ENCODE measurements around the gene CPED1. TPM values are rescaled to one million over a fixed set of nuclear protein-coding genes. Genes with fewer than 3 reads are reported as not detected.

Gene CPED1
- total RNA-seq, 1 donor from 2014 or later = 33.8 TPM

DNA sequence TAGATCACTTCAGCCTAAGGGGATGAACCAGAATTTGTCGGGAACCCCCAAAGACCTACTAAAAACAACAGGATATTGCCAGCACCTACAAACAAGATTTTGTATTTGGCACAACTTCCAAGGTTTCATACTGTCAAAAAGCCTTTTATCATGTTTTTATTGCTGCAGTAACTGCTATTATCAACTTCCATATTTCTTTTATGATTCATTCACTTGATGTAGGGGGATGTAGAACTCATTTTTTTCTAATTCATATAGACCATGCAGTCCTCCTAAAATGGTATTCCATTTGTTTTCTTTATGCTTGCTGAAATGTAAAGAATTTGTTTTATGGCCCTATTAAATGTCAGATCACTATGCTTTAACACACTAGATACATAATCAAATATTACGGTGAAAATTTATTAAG lies 310.3 kb downstream of the CPED1 start:
- no peaks in the 10 kb centered on the region for H3K27me3 ChIP-seq (ENCODE audit: low read depth)
- H3K36me3 ChIP-seq = peaks cover 19% of the 10 kb centered on the region
- intact Hi-C loops (cut with micrococcal nuclease) = no loop called here
- no peaks in the 10 kb centered on the region for H3K4me1 ChIP-seq
- H3K9me3 ChIP-seq (replicated peaks) = no peaks in the 10 kb centered on the region
- no peak for DNase-seq
- TF ChIP-seq, protein P1, sequence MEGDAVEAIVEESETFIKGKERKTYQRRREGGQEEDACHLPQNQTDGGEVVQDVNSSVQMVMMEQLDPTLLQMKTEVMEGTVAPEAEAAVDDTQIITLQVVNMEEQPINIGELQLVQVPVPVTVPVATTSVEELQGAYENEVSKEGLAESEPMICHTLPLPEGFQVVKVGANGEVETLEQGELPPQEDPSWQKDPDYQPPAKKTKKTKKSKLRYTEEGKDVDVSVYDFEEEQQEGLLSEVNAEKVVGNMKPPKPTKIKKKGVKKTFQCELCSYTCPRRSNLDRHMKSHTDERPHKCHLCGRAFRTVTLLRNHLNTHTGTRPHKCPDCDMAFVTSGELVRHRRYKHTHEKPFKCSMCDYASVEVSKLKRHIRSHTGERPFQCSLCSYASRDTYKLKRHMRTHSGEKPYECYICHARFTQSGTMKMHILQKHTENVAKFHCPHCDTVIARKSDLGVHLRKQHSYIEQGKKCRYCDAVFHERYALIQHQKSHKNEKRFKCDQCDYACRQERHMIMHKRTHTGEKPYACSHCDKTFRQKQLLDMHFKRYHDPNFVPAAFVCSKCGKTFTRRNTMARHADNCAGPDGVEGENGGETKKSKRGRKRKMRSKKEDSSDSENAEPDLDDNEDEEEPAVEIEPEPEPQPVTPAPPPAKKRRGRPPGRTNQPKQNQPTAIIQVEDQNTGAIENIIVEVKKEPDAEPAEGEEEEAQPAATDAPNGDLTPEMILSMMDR (IDR thresholded peaks at IDR 0.05; ENCODE audit: borderline replicate concordance) = no peak
- H3K27ac ChIP-seq (replicated peaks) = no peak overlapping the region
- H3K4me3 ChIP-seq = no peak overlapping the region

GRCh38 chr7:121300685-121301420 lies 312.3 kb downstream of the CPED1 start:
- TF ChIP-seq, protein P1 (IDR thresholded peaks at IDR 0.05; ENCODE audit: borderline replicate concordance) = no peak
- DNase-seq = no peak

GRCh38 chr7:121301446-121302213 lies 313.1 kb downstream of the CPED1 start:
- no peaks in the 10 kb centered on the region for H3K4me1 ChIP-seq
- H3K36me3 ChIP-seq = peaks cover 4% of the 10 kb centered on the region
- no peak overlapping the region for H3K4me3 ChIP-seq
- no peaks in the 10 kb centered on the region for H3K9me3 ChIP-seq (replicated peaks)
- intact Hi-C loops (cut with micrococcal nuclease) = no loop called here
- no peak for DNase-seq
- TF ChIP-seq, protein P1 (IDR thresholded peaks at IDR 0.05; ENCODE audit: borderline replicate concordance) = no peak
- no peaks in the 10 kb centered on the region for H3K27me3 ChIP-seq (ENCODE audit: low read depth)
- no peak overlapping the region for H3K27ac ChIP-seq (replicated peaks)

More at GRCh38 chr7:121300685-121301420, 312.3 kb downstream of the CPED1 start:
- Histone ChIP-seq H3K27me3 (ENCODE audit: low read depth) (no peaks in the 10 kb centered on the region), H3K36me3 (peaks cover 12% of the 10 kb centered on the region), H3K4me3 (no peak overlapping the region), H3K9me3 (replicated peaks) (no peaks in the 10 kb centered on the region), H3K4me1 (no peaks in the 10 kb centered on the region), H3K27ac (replicated peaks) (no peak overlapping the region)
- intact Hi-C loops (cut with micrococcal nuclease) = no loop called here

GRCh38 chr7:121302214-121302745 lies 313.8 kb downstream of the CPED1 start:
- H3K4me3 ChIP-seq = no peak overlapping the region
- no peaks in the 10 kb centered on the region for H3K36me3 ChIP-seq
- DNase-seq = no peak
- intact Hi-C loops (cut with micrococcal nuclease) = no loop called here
- H3K27ac ChIP-seq (replicated peaks) = no peak overlapping the region
- no peaks in the 10 kb centered on the region for H3K9me3 ChIP-seq (replicated peaks)
- no peaks in the 10 kb centered on the region for H3K4me1 ChIP-seq
- TF ChIP-seq, protein P1 (IDR thresholded peaks at IDR 0.05; ENCODE audit: borderline replicate concordance) = no peak
- no peaks in the 10 kb centered on the region for H3K27me3 ChIP-seq (ENCODE audit: low read depth)

GRCh38 chr7:121303422-121304101 lies 315.1 kb downstream of the CPED1 start:
- TF ChIP-seq, protein P1 (IDR thresholded peaks at IDR 0.05; ENCODE audit: borderline replicate concordance) = no peak
- H3K27me3 ChIP-seq (ENCODE audit: low read depth) = no peaks in the 10 kb centered on the region
- H3K4me3 ChIP-seq = no peak overlapping the region
- intact Hi-C loops (cut with micrococcal nuclease) = no loop called here
- DNase-seq = no peak
- H3K27ac ChIP-seq (replicated peaks) = no peak overlapping the region
- no peaks in the 10 kb centered on the region for H3K4me1 ChIP-seq
- no peaks in the 10 kb centered on the region for H3K9me3 ChIP-seq (replicated peaks)
- no peaks in the 10 kb centered on the region for H3K36me3 ChIP-seq
